ENCODE data around the gene TBC1D22A.

- TF ChIP-seq CTCF (IDR thresholded peaks at IDR 0.05) (no peak), EZH2 (IDR thresholded peaks at IDR 0.05) (no peak)
Measured at GRCh38 chr22:47196166-47196849, 433.9 kb downstream of the TBC1D22A start.

Measured in neural progenitor cell (in vitro differentiated cells).